GM18951 (cell line): ENCODE results near the gene GRM7.

ENCODE experiments used
- POLR2A ChIP-seq: IDR thresholded peaks from 4 replicates; pipeline ENCODE4 v1.6.1; 2011; ENCODE audit warnings: mild to moderate bottlenecking; ENCODE audit not compliant: insufficient read length, insufficient read depth; ENCODE audit errors: extremely low read depth
- in situ Hi-C: fragments of 300-500 bp; cut with MboI; formaldehyde crosslinking; loops from one replicate; pipeline ENCODE4 v1.12.0; 2022; ENCODE audit warnings: low sequenced_read_pairs, mixed read lengths, inconsistent platforms; ENCODE audit not compliant: unreplicated experiment

Gene GRM7

GRCh38 chr3:7667774-7668173, 806.9 kb downstream of the GRM7 start:
- in situ Hi-C loops, result no loop called here
- TF ChIP-seq POLR2A, result no peak

GRCh38 chr3:7669641-7670040, 808.7 kb downstream of the GRM7 start:
- in situ Hi-C loops, result no loop called here
- TF ChIP-seq POLR2A, result no peak

DNA sequence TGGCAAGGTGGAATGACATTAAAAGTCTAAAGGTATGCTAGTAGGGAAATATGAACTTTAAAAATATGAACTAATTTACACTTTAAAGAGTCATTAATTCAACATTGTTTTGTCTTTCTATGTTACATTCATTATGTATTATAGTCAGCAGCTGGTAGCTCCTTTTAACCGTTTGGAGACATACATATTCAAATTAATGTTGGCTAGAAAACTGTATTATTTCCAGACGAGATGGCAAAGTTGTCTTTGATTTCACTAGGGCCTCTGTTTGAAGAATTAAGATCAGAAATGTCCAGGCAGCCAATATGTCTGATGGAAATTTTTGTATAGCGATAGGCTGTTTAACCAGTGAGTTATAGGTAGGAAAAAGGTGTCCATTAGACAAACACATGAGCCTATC, 817.6 kb downstream of the GRM7 start:
- in situ Hi-C loops, result no loop called here

DNA sequence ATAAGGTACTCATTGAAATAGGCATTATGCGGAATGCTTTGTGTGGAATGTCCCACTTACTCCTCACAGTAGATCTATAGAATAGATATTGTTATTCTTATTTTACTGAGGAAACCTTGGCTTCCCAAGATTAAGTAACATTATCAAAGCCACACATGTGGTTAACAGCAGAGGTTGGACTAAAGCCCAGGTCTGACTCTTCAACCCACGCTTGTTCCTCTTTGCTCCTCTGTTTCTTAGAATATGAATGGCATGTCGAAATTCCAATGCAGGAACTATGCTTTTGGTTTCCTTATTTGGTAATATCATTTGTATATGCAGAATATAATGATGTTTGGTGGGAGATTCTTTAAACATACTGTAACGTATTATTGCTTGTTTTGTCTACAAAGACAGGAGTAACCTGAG, 821.9 kb downstream of the GRM7 start:
- TF ChIP-seq POLR2A, result no peak
- in situ Hi-C loops, result no loop called here

More for the DNA sequence above, 817.6 kb downstream of the GRM7 start:
- no peak for TF ChIP-seq POLR2A

- TF ChIP-seq POLR2A, result no peak
- in situ Hi-C loops, result no loop called here
Measured at GRCh38 chr3:7683426-7683825, 822.5 kb downstream of the GRM7 start.

DNA sequence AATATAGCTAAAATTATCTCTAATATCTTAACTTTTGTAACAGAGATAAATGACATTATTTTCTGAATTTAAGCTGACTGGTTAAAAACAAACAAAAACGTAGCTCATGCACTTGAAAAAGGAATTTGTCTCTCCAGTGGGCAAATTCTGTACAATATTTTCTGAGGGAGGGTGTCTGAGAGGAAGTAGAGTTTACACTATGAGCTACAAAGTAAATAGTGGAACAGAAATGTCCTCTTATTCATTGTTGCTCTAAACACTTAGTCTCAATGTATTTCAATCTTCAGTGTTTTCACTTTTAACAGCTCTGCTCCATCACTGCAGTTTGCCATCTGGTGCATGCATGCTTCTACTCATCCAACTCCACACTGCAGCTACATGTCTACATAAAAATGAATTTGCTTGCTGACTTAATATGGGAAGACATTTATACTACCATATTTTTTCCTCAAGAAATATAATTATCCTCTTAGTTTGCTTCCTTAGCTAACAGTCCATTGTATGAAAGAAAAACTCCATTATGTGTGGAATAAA, 823.3 kb downstream of the GRM7 start:
- TF ChIP-seq POLR2A, result no peak

DNA sequence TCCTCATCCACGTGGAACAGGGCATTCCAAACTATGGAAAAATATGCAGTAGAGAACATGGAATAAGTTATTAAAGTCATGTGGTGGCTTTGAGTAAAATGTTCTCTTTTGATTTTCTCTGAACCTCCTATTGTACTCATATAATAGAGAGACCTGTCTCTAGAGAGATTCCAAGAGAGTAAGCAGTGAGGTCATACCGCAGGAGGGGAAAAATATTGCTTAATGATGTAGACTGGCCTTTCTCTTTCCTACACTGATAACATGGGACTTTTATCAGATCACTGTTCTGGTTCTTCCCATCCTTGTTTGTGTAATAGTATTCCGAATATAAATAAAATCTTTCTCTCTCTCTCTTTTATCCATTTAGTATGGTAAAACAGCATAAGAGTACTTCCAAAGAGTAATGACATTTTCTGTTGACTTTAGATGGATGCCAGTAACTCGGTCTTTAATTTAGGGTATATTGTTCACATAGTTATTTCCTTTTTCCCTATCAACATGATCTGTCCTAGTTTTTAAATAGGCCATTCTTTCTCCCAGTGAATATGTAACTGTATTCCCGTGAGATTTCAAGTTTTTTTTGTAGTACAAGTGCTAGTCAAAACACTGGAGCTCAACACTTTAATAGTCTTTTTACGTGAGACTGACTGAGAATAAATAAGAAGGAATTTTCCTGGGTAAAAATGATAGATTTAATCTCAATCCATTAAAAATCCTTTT, 826.7 kb downstream of the GRM7 start:
- in situ Hi-C loops, result no loop called here
- no peak for TF ChIP-seq POLR2A

More for the DNA sequence above, 823.3 kb downstream of the GRM7 start:
- in situ Hi-C loops, result no loop called here

GRCh38 chr3:7692866-7693265, 832.0 kb downstream of the GRM7 start:
- no peak for TF ChIP-seq POLR2A
- in situ Hi-C loops, result no loop called here

- no peak for TF ChIP-seq POLR2A
- in situ Hi-C loops, result no loop called here
Measured at GRCh38 chr3:7693976-7694375, 833.1 kb downstream of the GRM7 start.

DNA sequence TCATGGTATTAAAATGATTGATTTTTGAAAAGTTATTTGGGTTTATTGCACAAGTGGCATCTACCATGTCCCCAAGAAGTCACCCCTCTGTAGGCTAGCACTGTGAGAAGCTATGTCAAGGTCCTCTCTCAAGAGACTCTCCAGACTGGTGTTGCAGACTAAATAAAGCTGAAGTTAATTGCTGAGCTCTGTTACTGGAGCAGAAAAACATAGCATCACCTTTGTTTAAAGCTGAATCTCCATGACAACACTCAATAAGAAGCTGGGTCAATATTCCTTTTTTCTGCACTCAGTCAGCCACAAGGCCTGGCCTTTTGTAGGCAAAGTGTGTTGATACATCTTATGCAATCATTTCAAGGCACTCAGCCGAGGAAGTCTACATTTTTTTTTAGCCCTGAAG, 834.1 kb downstream of the GRM7 start:
- no peak for TF ChIP-seq POLR2A
- in situ Hi-C loops, result no loop called here

- TF ChIP-seq POLR2A, result no peak
- in situ Hi-C loops, result no loop called here
Measured at GRCh38 chr3:7696320-7696719, 835.4 kb downstream of the GRM7 start.

GRCh38 chr3:7697548-7697947, 836.6 kb downstream of the GRM7 start:
- in situ Hi-C loops, result no loop called here
- no peak for TF ChIP-seq POLR2A

- TF ChIP-seq POLR2A, result no peak
- in situ Hi-C loops, result no loop called here
Measured at GRCh38 chr3:7700539-7700938, 839.6 kb downstream of the GRM7 start.

DNA sequence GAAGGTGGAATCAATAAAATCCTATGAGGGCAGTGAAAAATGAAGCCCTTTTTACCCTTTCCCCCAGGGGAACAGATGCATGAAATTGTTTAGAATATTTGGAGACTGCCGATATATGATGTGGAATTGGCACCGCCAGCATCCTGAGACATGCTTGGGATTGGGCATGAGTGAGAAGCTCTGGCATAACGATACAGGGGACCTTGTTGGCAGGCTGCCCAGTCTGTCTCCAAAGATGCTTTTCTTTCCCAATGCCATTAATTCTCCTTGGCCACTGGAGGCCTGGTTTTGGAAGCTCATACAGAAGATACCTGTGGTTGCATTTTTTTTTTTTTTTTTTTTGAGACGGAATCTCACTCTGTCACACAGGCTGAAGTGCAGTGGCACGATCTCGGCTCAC, 840.1 kb downstream of the GRM7 start:
- in situ Hi-C loops, result no loop called here
- no peak for TF ChIP-seq POLR2A

DNA sequence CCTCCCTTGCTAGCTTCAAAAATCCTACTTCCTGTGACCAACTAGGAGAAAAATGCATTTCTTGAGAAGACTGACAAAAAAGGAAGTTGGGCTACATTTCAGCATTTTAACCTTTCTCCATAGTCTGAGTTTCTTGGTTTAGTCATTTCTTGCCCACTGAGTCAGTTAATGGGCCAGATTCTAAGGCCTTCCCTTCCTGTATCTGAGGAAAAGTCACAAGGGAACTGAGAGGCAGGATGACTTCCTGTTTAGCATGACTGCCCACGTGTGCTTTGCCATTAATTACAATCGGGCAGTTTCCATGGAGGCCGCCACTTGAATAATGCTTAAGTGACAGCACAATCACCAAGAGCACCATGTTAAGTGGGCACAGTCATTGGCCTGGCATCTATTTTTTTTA, 846.3 kb downstream of the GRM7 start:
- no peak for TF ChIP-seq POLR2A
- in situ Hi-C loops, result no loop called here
